Activated CD8-positive, alpha-beta memory T cell treated with anti-CD3 and anti-CD28 coated beads for 4 hours (primary cell): ENCODE measurements around the gene FAM193B.

ENCODE experiments used
- DNase-seq, 2 donors: peaks; one replicate each; pipeline ENCODE4 v3.0.0-alpha.2; 2020; ENCODE audit warnings: low read depth in 2 of 2

FAM193B gene

DNA sequence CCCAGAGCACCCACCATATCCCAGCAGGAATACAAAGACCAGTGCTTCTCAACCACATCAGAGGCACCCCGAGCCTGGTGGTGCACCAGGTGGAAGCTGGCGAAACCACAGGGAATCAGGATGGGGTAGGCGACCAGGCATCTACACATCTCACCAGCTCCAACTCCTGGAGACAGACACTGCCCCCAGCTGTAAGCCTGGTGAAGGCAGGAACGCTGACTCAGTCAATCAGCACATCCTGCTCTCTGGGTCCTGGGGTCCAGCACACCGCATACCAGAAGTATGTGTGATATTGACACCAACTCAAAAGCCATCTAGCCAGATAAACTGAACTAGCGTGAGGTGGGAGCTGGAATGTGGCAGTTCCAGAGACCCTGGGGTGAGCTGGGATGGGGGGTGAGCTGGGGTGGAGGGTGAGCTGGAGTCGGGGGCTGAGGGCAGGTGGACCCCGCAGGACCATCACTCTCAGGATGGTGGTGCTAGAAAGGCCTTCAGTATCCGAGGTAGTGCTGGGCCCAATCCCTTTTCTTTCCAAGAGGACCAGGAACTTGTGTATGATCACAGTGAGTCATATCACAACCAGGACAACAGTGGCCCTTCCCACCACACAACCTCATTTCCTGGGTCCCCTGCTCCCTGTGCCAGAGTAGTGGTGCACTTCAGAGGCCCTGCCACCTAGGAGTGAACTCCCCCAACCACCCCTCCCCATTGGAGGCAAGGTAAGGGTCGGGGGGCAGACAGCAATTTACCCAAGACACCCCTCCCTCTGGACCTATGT is 83.4 kb downstream of the FAM193B start:
- DNase-seq, result no peak
